WTC11 (cell line): ENCODE measurements around the gene PARS2.

Source experiments
- CBFB ChIP-seq: sonication (generic); formaldehyde crosslinking; IDR thresholded peaks from 2 replicates; pipeline ENCODE4 v1.8.1; 2022; ENCODE audit warnings: mild to moderate bottlenecking, low read depth, missing genetic modification reagents
- GABPB1 ChIP-seq: sonication (generic); formaldehyde crosslinking; IDR thresholded peaks from 2 replicates; pipeline ENCODE4 v1.8.1; 2023; ENCODE audit warnings: mild to moderate bottlenecking, missing genetic modification reagents
- TF ChIP-seq, protein P1 (sequence below): sonication (generic); formaldehyde crosslinking; IDR thresholded peaks from 2 replicates; pipeline ENCODE4 v1.8.1; 2023; ENCODE audit warnings: mild to moderate bottlenecking, missing genetic modification reagents
- TF ChIP-seq, protein P2 (sequence below): sonication (generic); formaldehyde crosslinking; conservative IDR thresholded peaks from 2 replicates; pipeline ENCODE4 v1.8.1; 2022; ENCODE audit warnings: mild to moderate bottlenecking, missing genetic modification reagents
- TF ChIP-seq, protein P3 (sequence below): fragments of 200-600 bp; IDR thresholded peaks from 2 replicates; pipeline ENCODE4 v1.8.0; 2022; ENCODE audit warnings: antibody characterized with exemption
- TF ChIP-seq, protein P4 (sequence below): sonication (generic); formaldehyde crosslinking; IDR thresholded peaks from 2 replicates; pipeline ENCODE4 v1.8.0; 2022; ENCODE audit warnings: mild to moderate bottlenecking, missing genetic modification reagents

DNA sequence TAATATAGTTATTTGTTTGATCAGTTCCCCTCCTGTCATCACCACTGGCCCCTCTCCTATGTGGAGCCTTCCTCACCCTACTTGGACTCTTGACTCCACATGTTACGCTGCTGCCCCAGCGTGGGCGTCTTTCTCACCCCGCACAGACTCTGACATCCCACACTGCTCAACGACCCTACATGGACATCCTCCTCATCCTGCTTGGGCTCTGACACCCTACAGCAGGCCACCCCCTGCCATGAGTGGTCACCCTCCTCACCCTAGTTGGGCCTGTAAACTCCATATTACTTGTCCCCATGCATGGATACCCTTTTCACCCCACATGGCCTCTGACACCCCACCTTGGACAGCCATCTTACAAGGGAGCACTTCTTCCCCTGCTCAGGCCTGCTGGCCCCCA, 27.6 kb downstream of the PARS2 start:
- TF ChIP-seq, protein P1, sequence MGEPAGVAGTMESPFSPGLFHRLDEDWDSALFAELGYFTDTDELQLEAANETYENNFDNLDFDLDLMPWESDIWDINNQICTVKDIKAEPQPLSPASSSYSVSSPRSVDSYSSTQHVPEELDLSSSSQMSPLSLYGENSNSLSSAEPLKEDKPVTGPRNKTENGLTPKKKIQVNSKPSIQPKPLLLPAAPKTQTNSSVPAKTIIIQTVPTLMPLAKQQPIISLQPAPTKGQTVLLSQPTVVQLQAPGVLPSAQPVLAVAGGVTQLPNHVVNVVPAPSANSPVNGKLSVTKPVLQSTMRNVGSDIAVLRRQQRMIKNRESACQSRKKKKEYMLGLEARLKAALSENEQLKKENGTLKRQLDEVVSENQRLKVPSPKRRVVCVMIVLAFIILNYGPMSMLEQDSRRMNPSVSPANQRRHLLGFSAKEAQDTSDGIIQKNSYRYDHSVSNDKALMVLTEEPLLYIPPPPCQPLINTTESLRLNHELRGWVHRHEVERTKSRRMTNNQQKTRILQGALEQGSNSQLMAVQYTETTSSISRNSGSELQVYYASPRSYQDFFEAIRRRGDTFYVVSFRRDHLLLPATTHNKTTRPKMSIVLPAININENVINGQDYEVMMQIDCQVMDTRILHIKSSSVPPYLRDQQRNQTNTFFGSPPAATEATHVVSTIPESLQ (CRISPR knock-in tag), result no peak
- TF ChIP-seq, protein P2, sequence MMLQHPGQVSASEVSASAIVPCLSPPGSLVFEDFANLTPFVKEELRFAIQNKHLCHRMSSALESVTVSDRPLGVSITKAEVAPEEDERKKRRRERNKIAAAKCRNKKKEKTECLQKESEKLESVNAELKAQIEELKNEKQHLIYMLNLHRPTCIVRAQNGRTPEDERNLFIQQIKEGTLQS (CRISPR knock-in tag), result no peak
- TF ChIP-seq, protein P3, sequence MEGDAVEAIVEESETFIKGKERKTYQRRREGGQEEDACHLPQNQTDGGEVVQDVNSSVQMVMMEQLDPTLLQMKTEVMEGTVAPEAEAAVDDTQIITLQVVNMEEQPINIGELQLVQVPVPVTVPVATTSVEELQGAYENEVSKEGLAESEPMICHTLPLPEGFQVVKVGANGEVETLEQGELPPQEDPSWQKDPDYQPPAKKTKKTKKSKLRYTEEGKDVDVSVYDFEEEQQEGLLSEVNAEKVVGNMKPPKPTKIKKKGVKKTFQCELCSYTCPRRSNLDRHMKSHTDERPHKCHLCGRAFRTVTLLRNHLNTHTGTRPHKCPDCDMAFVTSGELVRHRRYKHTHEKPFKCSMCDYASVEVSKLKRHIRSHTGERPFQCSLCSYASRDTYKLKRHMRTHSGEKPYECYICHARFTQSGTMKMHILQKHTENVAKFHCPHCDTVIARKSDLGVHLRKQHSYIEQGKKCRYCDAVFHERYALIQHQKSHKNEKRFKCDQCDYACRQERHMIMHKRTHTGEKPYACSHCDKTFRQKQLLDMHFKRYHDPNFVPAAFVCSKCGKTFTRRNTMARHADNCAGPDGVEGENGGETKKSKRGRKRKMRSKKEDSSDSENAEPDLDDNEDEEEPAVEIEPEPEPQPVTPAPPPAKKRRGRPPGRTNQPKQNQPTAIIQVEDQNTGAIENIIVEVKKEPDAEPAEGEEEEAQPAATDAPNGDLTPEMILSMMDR, result no peak
- no peak for TF ChIP-seq CBFB (CRISPR knock-in tag)
- TF ChIP-seq GABPB1 (CRISPR knock-in tag), result no peak
- TF ChIP-seq, protein P4, sequence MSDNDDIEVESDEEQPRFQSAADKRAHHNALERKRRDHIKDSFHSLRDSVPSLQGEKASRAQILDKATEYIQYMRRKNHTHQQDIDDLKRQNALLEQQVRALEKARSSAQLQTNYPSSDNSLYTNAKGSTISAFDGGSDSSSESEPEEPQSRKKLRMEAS (CRISPR knock-in tag), result no peak
